SU-DHL-6 (cell line): Measurements from ENCODE around the gene DCLK1.

Experiments used
- H2AFZ ChIP-seq: fragments of 200-600 bp; sonication (generic); 2 replicates; pipeline ENCODE4 v1.6.1; 2014; ENCODE audit warnings: low read depth, mild to moderate bottlenecking, moderate library complexity, mixed read lengths, antibody characterized with exemption, low read length; ENCODE audit not compliant: severe bottlenecking
- H3F3A ChIP-seq: fragments of 200-600 bp; shearing (Covaris generic); 2 replicates; pipeline ENCODE4 v1.6.0; 2016; ENCODE audit warnings: antibody characterized with exemption, mild to moderate bottlenecking; ENCODE audit not compliant: insufficient read depth
- H3K27ac ChIP-seq: fragments of 200-600 bp; sonication (generic); 2 replicates; pipeline ENCODE4 v1.5.1; 2016; ENCODE audit warnings: low read depth, mild to moderate bottlenecking, low read length, moderate library complexity, mixed read lengths
- H3K27me3 ChIP-seq: fragments of 200-600 bp; sonication (generic), shearing (Covaris generic); 2 replicates; pipeline ENCODE4 v1.6.0; 2014; ENCODE audit warnings: mild to moderate bottlenecking, low read length
- H3K36me3 ChIP-seq: fragments of 200-600 bp; sonication (generic); 2 replicates; pipeline ENCODE4 v1.6.1; 2014; ENCODE audit warnings: mild to moderate bottlenecking, low read length, mixed read lengths
- H3K4me2 ChIP-seq: fragments of 300-600, 200-600 bp; shearing (Covaris generic), sonication (generic); 2 replicates; pipeline ENCODE4 v1.6.0; 2014; ENCODE audit warnings: low read length, low read depth, mild to moderate bottlenecking; ENCODE audit not compliant: poor library complexity, severe bottlenecking
- H3K4me3 ChIP-seq: fragments of 200-600 bp; sonication (generic); 2 replicates; pipeline ENCODE4 v1.5.1; 2014; ENCODE audit warnings: antibody characterized with exemption, low read length, mild to moderate bottlenecking, mixed read lengths; ENCODE audit not compliant: insufficient read depth, poor library complexity, severe bottlenecking
- H3K79me2 ChIP-seq: fragments of 200-600 bp; sonication (generic); 2 replicates; pipeline ENCODE4 v1.6.1; 2014; ENCODE audit warnings: mild to moderate bottlenecking, low read length, moderate library complexity; ENCODE audit not compliant: insufficient read depth
- H3K9ac ChIP-seq: fragments of 200-600 bp; sonication (generic); 2 replicates; pipeline ENCODE4 v1.7.0; 2014; ENCODE audit warnings: mild to moderate bottlenecking, low read length
- H3K9me2 ChIP-seq: fragments of 200-600 bp; sonication (generic); replicated peaks from 2 replicates; pipeline ENCODE4 v1.6.1; 2014; ENCODE audit warnings: low read length; ENCODE audit not compliant: insufficient read depth
- H3K9me3 ChIP-seq: fragments of 200-600 bp; sonication (generic); 2 replicates; pipeline ENCODE4 v1.6.1; 2014; ENCODE audit warnings: low read length, mixed read lengths; ENCODE audit not compliant: insufficient read depth
- H4K20me1 ChIP-seq: fragments of 200-600 bp; sonication (generic); 2 replicates; pipeline ENCODE4 v1.6.1; 2014; ENCODE audit warnings: low read depth, mild to moderate bottlenecking, antibody characterized with exemption, low read length, moderate library complexity, mixed read lengths
- CTCF ChIP-seq: fragments of 200-600 bp; sonication (generic); IDR thresholded peaks from one replicate; pipeline ENCODE4 v1.5.1; 2017; ENCODE audit warnings: antibody characterized with exemption, mild to moderate bottlenecking, low read length, moderate library complexity; ENCODE audit not compliant: insufficient read depth, poor library complexity, severe bottlenecking
- EZH2phosphoT487 ChIP-seq: fragments of 200-600 bp; sonication (generic), shearing (Covaris generic); conservative IDR thresholded peaks from 2 replicates; pipeline ENCODE4 v1.6.1; 2018; ENCODE audit warnings: mild to moderate bottlenecking, antibody characterized with exemption, low read length, moderate library complexity, mixed read lengths

Gene DCLK1

GRCh38 chr13:36133950-36134626 lies 2.9 kb upstream of the DCLK1 start:
- Histone ChIP-seq H3K9ac (no peak overlapping the region), H3K27ac (no peak overlapping the region), H2AFZ (no peak overlapping the region), H3K9me2 (no peaks in the 10 kb centered on the region), H4K20me1 (no peaks in the 10 kb centered on the region), H3K27me3 (no peaks in the 10 kb centered on the region), H3K9me3 (no peaks in the 10 kb centered on the region), H3F3A (no peaks in the 10 kb centered on the region), H3K4me2 (no peak overlapping the region), H3K79me2 (no peaks in the 10 kb centered on the region), H3K36me3 (no peaks in the 10 kb centered on the region), H3K4me3 (no peak overlapping the region)
- no peak for TF ChIP-seq EZH2phosphoT487
- no peak for TF ChIP-seq CTCF

GRCh38 chr13:36132376-36132775 lies 1.2 kb upstream of the DCLK1 start:
- no peak overlapping the region for H2AFZ ChIP-seq
- H3K27me3 ChIP-seq, result no peaks in the 10 kb centered on the region
- H3K79me2 ChIP-seq, result no peaks in the 10 kb centered on the region
- no peaks in the 10 kb centered on the region for H4K20me1 ChIP-seq
- no peak overlapping the region for H3K27ac ChIP-seq
- no peak overlapping the region for H3K9ac ChIP-seq
- H3F3A ChIP-seq, result no peaks in the 10 kb centered on the region
- no peak for TF ChIP-seq CTCF
- no peak for TF ChIP-seq EZH2phosphoT487
- H3K9me3 ChIP-seq, result no peaks in the 10 kb centered on the region
- H3K4me2 ChIP-seq, result no peak overlapping the region
- H3K4me3 ChIP-seq, result no peak overlapping the region
- no peaks in the 10 kb centered on the region for H3K36me3 ChIP-seq
- no peaks in the 10 kb centered on the region for H3K9me2 ChIP-seq

GRCh38 chr13:36131931-36132297 lies 732 bp upstream of the DCLK1 start:
- H3K9me2 ChIP-seq, result no peaks in the 10 kb centered on the region
- H3K27ac ChIP-seq, result no peak overlapping the region
- no peaks in the 10 kb centered on the region for H3K27me3 ChIP-seq
- no peaks in the 10 kb centered on the region for H3K79me2 ChIP-seq
- no peaks in the 10 kb centered on the region for H4K20me1 ChIP-seq
- no peaks in the 10 kb centered on the region for H3K36me3 ChIP-seq
- no peaks in the 10 kb centered on the region for H3F3A ChIP-seq
- H3K9ac ChIP-seq, result no peak overlapping the region
- H2AFZ ChIP-seq, result no peak overlapping the region
- no peak overlapping the region for H3K4me2 ChIP-seq
- TF ChIP-seq EZH2phosphoT487, result no peak
- TF ChIP-seq CTCF, result no peak
- H3K9me3 ChIP-seq, result no peaks in the 10 kb centered on the region
- no peak overlapping the region for H3K4me3 ChIP-seq
